ENCODE results near the gene CAPN10. TPM values are rescaled to one million over a fixed set of nuclear protein-coding genes. Genes with fewer than 3 reads are reported as not detected.
A peak's percentile ranks its signal among the peaks of the same experiment; 100 is the strongest.

CAPN10 gene
- total RNA-seq, 4 donors from 2014 or later: 41.9 to 118 (median 48.7) TPM

- Histone ChIP-seq H3K27me3 (no peaks in the 10 kb centered on the region), H3K27ac (peak within 1 kb of the TSS in 3 of 4 donors; percentile 2 to 43 (median 21)), H3K4me3 (no peak within 1 kb of the TSS), H3K36me3 (peaks cover 0 to 2% (median 0%) of the 10 kb centered on the region in 4 donors), H3K4me1 (peaks cover 0 to 7% (median 0%) of the 10 kb centered on the region in 4 donors), H3K9me3 (no peaks in the 10 kb centered on the region)
- peak; percentile 58 for DNase-seq
- WGBS, 2 donors (ENCODE audit: low coverage in 1 of 2): 50% methylated on average over 23 of the region's 23 CpGs; no CpG with 5 or more reads in 1 of the 2 donors
- in situ Hi-C loops (cut with MboI; ENCODE audit: low pct_ligation_motif_present in 1 of 4, low pct_unique_long_range_greater_than_20kb in 1 of 4, low sequenced_read_pairs in 3 of 4): no loop called here
- TF ChIP-seq POLR2AphosphoS5 (IDR thresholded peaks at IDR 0.05) (peak in 1 of 3 donors; percentile 17), POLR2A (IDR thresholded peaks at IDR 0.05) (no peak), EP300 (IDR thresholded peaks at IDR 0.05; ENCODE audit: low read depth) (no peak)
- intact Hi-C loops (cut with DNase I; ENCODE audit: low total_unique reads): no loop called here
These were observed 38.6 kb downstream of the CAPN10 start, which contains the start of gene GPR35 for GRCh38 chr2:240624950-240625621. Gene GPR35 (plus strand): TSS chr2:240625480. CDS start chr2:240629953, 4,473 bp downstream.

DNA sequence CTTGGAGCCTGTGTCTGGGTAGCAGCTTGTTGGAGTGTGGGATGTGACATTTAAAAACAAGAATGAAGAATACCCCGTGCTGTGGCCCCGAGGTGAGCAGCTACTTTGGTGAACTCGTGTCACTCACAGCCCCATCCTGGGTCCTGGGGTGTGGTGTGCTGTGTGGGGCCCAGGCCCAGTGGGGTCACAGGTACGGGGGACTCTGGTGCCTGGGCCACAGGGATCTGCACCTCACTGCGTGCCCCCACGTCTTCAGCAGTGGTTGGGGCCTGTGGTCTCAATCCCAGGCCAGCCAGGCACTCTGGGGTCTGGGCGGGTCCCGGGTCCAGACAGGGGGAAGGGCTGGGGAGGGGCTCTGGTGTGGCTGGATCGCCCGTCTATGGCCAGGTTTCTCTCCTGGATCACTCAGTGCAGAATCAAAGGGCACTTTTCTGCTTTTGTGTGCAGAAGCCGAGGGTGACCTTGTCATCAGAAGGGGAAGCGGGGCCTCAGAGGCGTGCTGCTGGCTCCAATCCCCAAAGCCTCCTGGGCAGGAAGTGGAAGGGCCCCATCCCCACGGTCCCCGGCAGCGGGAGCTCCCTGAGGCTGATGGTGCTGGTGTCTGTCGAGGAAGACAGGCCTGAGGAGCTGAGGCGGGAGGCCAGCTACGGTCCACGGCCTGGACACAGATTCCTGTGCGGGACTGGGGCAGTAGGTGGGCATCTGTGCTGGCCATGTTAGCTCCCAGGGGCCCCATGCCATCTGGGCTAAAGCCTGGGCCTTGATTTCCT is 40.2 kb downstream of the CAPN10 start:
- H3K27ac ChIP-seq: peak overlapping the region; percentile 29 to 36 (median 34)
- H3K27me3 ChIP-seq: no peaks in the 10 kb centered on the region
- WGBS, 2 donors (ENCODE audit: low coverage in 1 of 2): 59 to 63% methylated on average over 3 to 17 of the region's 21 CpGs
- intact Hi-C loops (cut with DNase I; ENCODE audit: low total_unique reads) (no loop called here), in situ Hi-C loops (cut with MboI; ENCODE audit: low pct_ligation_motif_present in 1 of 4, low pct_unique_long_range_greater_than_20kb in 1 of 4, low sequenced_read_pairs in 3 of 4) (no loop called here)
- no peak overlapping the region for H3K4me3 ChIP-seq
- DNase-seq: peak; percentile 49
- no peaks in the 10 kb centered on the region for H3K4me1 ChIP-seq
- H3K36me3 ChIP-seq: peaks cover 0 to 12% (median 0%) of the 10 kb centered on the region in 4 donors
- TF ChIP-seq CTCF (IDR thresholded peaks at IDR 0.05) (no peak), EP300 (IDR thresholded peaks at IDR 0.05; ENCODE audit: low read depth) (no peak), POLR2A (IDR thresholded peaks at IDR 0.05) (no peak), POLR2AphosphoS5 (IDR thresholded peaks at IDR 0.05) (no peak)
- H3K9me3 ChIP-seq: no peaks in the 10 kb centered on the region

DNA sequence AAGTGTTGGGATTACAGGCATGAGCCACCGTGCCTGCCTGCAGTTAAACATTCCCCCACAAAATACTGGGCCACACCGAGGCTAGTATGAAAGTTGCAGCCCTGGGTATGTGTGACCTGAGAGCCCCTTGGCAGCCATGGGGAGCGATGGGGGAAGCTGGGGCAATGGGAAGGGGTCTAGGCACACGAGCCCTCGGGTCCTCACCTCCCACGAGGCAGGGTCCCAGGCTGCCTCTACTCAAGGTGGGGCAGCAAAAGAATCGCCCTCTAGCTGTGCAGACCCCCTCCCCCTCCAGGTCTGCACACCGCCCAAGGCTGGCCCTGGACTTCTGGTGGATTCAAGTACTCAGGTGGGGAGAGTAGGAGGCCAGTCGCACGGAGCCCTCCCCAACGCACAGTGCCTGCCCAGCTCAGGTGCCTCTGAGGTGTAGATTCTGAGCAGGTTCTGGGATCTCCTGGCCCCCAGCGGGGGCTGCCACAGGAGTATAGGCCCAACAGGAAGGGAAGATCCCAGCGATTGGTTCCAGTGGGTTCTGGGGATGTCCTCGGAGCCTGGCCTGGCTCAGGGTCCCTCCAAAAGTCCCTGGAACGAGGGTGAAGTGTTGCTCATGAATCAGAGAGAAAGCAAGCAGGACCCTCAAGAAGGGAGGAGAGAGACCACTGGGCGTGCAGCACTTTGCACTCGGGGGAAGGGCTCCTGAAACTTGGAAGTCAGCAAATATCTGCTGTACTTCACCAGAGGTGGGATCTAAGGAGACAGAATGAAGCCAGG is 41.4 kb downstream of the CAPN10 start:
- WGBS, 2 donors (ENCODE audit: low coverage in 1 of 2): 86% methylated on average over 15 of the region's 17 CpGs; no CpG with 5 or more reads in 1 of the 2 donors
- intact Hi-C loops (cut with DNase I; ENCODE audit: low total_unique reads): no loop called here

DNA sequence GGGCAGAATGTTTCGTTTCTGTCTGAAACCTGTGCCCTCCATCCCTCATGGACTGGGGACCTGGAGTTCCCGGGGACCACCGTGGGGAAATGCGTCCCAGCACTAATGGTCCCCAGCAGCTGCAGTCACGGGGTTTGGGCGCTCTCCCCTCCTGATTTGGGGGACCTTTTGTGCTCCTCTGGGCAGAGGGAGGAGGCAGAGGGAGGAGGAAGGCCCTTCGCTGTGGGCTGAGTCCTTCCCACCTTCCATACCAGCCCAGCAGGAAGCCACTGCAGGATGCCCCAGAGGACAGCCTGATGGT is 41.9 kb downstream of the CAPN10 start:
- 88% methylated on average over 7 of the region's 7 CpGs; no CpG with 5 or more reads in 1 of the 2 donors for WGBS, 2 donors (ENCODE audit: low coverage in 1 of 2)
- Histone ChIP-seq H3K9me3 (no peaks in the 10 kb centered on the region), H3K36me3 (peaks cover 0 to 12% (median 0%) of the 10 kb centered on the region in 4 donors), H3K27ac (no peak overlapping the region), H3K4me1 (no peaks in the 10 kb centered on the region), H3K27me3 (no peaks in the 10 kb centered on the region), H3K4me3 (no peak overlapping the region)
- peak; percentile 2 for DNase-seq
- intact Hi-C loops (cut with DNase I; ENCODE audit: low total_unique reads) (no loop called here), in situ Hi-C loops (cut with MboI; ENCODE audit: low pct_ligation_motif_present in 1 of 4, low pct_unique_long_range_greater_than_20kb in 1 of 4, low sequenced_read_pairs in 3 of 4) (no loop called here)
- no peak for TF ChIP-seq POLR2A (IDR thresholded peaks at IDR 0.05)
- no peak for TF ChIP-seq EP300 (IDR thresholded peaks at IDR 0.05; ENCODE audit: low read depth)
- TF ChIP-seq POLR2AphosphoS5 (IDR thresholded peaks at IDR 0.05): no peak
- TF ChIP-seq CTCF (IDR thresholded peaks at IDR 0.05): no peak

More for the DNA sequence above, 41.4 kb downstream of the CAPN10 start:
- in situ Hi-C loops (cut with MboI; ENCODE audit: low pct_ligation_motif_present in 1 of 4, low pct_unique_long_range_greater_than_20kb in 1 of 4, low sequenced_read_pairs in 3 of 4): no loop called here
- Histone ChIP-seq H3K27ac (no peak overlapping the region), H3K4me1 (no peaks in the 10 kb centered on the region), H3K27me3 (no peaks in the 10 kb centered on the region), H3K9me3 (no peaks in the 10 kb centered on the region), H3K4me3 (no peak overlapping the region), H3K36me3 (peaks cover 0 to 12% (median 0%) of the 10 kb centered on the region in 4 donors)
- TF ChIP-seq POLR2A (IDR thresholded peaks at IDR 0.05): no peak
- TF ChIP-seq POLR2AphosphoS5 (IDR thresholded peaks at IDR 0.05): no peak
- no peak for TF ChIP-seq EP300 (IDR thresholded peaks at IDR 0.05; ENCODE audit: low read depth)
- no peak for TF ChIP-seq CTCF (IDR thresholded peaks at IDR 0.05)
- peak; percentile 2 for DNase-seq
